A673 (cell line): ENCODE results near the gene FBLN5. TPM values are rescaled to one million over a fixed set of nuclear protein-coding genes. Genes with fewer than 3 reads are reported as not detected.

Experiments
- BruUV-seq: library from RNA; stranded (reverse); fragments of 400-500 nt; replicated peaks from 2 replicates; lab custom pipeline; 2021; lab: Mats Ljungman, UMichigan
- CTCF ChIA-PET: fragments of 300-600 bp; sonication (Branson Sonifier 250); formaldehyde crosslinking; loops from one replicate; lab custom pipeline; 2022; ENCODE audit warnings: antibody characterized with exemption; lab: Charles Lee
- POLR2A ChIA-PET: fragments of 300-600 bp; sonication (Branson Sonifier 250); formaldehyde crosslinking; loops from one replicate; lab custom pipeline; 2022; ENCODE audit warnings: antibody characterized with exemption; ENCODE audit not compliant: low non-redundant PET; lab: Charles Lee
- DNase-seq: peaks from one replicate; pipeline ENCODE4 v3.0.0-alpha.2; 2015; ENCODE audit warnings: low spot score
- H3K27ac ChIP-seq: fragments of 200-600 bp; sonication (generic); 2 replicates; pipeline ENCODE4 v1.5.1; 2016; ENCODE audit warnings: mixed run types, low read depth, mild to moderate bottlenecking, mixed read lengths, antibody characterized with exemption, low read length; ENCODE audit not compliant: poor library complexity, severe bottlenecking
- H3K27me3 ChIP-seq: fragments of 200-600 bp; sonication (generic); replicated peaks from 2 replicates; pipeline ENCODE4 v1.6.1; 2017; ENCODE audit warnings: mixed run types, low read depth, mild to moderate bottlenecking, mixed read lengths, antibody characterized with exemption, low read length; ENCODE audit not compliant: insufficient read depth, poor library complexity
- H3K36me3 ChIP-seq: fragments of 200-600 bp; sonication (generic); 2 replicates; pipeline ENCODE4 v1.6.1; 2016; ENCODE audit warnings: mixed run types, mild to moderate bottlenecking, mixed read lengths, antibody characterized with exemption, low read length; ENCODE audit not compliant: insufficient read depth, poor library complexity, severe bottlenecking
- H3K4me1 ChIP-seq: fragments of 200-600 bp; sonication (generic); 2 replicates; pipeline ENCODE4 v1.6.1; 2017; ENCODE audit warnings: mixed run types, mild to moderate bottlenecking, mixed read lengths, antibody characterized with exemption, low read length; ENCODE audit not compliant: insufficient read depth, poor library complexity, severe bottlenecking
- H3K4me3 ChIP-seq: fragments of 200-600 bp; sonication (generic); 2 replicates; pipeline ENCODE4 v1.5.1; 2016; ENCODE audit warnings: low read depth, mixed run types, mild to moderate bottlenecking, mixed read lengths, low read length; ENCODE audit not compliant: poor library complexity, severe bottlenecking
- H3K9me3 ChIP-seq: fragments of 200-600 bp; sonication (generic); 2 replicates; pipeline ENCODE4 v1.6.1; 2016; ENCODE audit warnings: mixed run types, low read depth, mild to moderate bottlenecking, mixed read lengths, antibody characterized with exemption, low read length; ENCODE audit not compliant: poor library complexity, severe bottlenecking
- EZH2 ChIP-seq: fragments of 200-600 bp; sonication (generic); IDR thresholded peaks from 2 replicates; pipeline ENCODE4 v1.6.1; 2017; ENCODE audit warnings: borderline replicate concordance, low read depth, mild to moderate bottlenecking, mixed read lengths, antibody characterized with exemption, low read length; ENCODE audit not compliant: poor library complexity, severe bottlenecking
- intact Hi-C: fragments of 100-400 bp; cut with micrococcal nuclease; formaldehyde crosslinking; loops from one replicate; pipeline ENCODE4 v1.10.0; 2022; ENCODE audit not compliant: unreplicated experiment
- total RNA-seq: library from RNA; stranded (reverse); gene quantifications from 2 replicates; pipeline ENCODE4 v1.2.3, GENCODE V29; 2021
- TF ChIP-seq, protein P1 (sequence below): fragments of 300-800, 200-600 bp; sonication (generic); conservative IDR thresholded peaks from 2 replicates; pipeline ENCODE4 v1.5.1; 2017; ENCODE audit warnings: low read depth, mild to moderate bottlenecking, antibody characterized with exemption, low read length, moderate library complexity, mixed read lengths

FBLN5 gene
- total RNA-seq, 1 experiment from 2014 or later = 10.7 TPM

DNA sequence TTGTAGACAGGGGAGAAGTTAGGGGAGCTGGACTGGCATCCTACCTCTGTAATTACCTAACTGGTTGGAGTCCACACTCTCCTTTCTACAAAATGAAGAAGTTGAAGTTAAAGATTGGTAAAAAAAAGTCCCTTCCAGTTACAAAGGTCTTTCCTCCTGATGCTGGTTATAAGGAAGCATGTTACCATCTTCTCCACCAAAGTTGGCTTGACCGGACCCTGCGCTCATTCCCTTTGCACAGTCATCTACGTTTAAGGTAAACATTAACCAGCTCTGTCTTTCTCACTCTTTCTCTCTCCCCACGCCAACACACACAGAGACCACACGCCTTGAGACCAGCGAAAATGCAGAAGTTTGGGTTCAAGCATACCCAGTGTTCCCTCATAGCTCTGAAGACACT, 11.9 kb downstream of the FBLN5 start:
- Histone ChIP-seq H3K27ac (no peak overlapping the region), H3K36me3 (no peaks in the 10 kb centered on the region), H3K4me3 (no peak overlapping the region), H3K4me1 (no peaks in the 10 kb centered on the region), H3K27me3 (no peaks in the 10 kb centered on the region), H3K9me3 (no peaks in the 10 kb centered on the region)
- TF ChIP-seq, protein P1, sequence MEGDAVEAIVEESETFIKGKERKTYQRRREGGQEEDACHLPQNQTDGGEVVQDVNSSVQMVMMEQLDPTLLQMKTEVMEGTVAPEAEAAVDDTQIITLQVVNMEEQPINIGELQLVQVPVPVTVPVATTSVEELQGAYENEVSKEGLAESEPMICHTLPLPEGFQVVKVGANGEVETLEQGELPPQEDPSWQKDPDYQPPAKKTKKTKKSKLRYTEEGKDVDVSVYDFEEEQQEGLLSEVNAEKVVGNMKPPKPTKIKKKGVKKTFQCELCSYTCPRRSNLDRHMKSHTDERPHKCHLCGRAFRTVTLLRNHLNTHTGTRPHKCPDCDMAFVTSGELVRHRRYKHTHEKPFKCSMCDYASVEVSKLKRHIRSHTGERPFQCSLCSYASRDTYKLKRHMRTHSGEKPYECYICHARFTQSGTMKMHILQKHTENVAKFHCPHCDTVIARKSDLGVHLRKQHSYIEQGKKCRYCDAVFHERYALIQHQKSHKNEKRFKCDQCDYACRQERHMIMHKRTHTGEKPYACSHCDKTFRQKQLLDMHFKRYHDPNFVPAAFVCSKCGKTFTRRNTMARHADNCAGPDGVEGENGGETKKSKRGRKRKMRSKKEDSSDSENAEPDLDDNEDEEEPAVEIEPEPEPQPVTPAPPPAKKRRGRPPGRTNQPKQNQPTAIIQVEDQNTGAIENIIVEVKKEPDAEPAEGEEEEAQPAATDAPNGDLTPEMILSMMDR = no peak
- TF ChIP-seq EZH2 = no peak
- DNase-seq = no peak
- intact Hi-C loops = no loop called here
- ChIA-PET POLR2A (no interaction called here), CTCF (no interaction called here)
- BruUV-seq = no TSS peak

DNA sequence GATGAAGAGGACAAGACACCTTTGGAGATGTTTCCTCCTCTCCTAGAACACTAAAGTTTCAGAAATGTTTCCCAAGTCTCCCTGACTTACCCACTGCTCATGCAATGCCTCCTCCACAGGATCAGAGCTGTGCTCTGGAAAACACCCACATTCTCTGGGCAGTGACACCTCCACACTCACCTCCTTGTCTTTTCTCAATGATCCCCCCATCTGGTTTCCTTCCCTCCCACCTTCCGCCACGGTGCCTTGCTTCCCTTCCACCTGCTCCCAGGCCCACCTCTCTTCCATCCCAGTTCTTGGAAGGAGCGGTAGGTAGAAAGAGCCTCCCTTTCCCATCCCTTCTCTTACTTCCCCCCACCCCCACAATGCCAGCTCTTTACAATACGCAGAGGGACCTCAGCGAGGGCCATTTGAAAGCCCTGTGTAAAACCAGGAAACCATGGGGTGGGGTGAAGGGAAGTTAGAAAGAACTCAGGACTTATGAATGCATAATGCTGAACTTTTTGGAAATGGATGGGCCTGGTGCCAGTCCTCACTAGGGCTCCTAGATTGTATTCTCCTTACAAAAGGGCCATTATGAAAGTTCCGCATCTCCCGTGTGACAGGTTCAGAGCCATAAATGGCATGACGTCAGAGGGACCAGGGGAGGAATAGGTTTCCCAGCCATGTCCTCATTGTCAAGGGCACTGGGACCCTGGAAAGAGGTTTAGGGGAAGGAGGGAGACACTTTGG, 12.8 kb downstream of the FBLN5 start:
- no TSS peak for BruUV-seq
- ChIA-PET POLR2A (no interaction called here), CTCF (no interaction called here)
- Histone ChIP-seq H3K4me3 (no peak overlapping the region), H3K9me3 (no peaks in the 10 kb centered on the region), H3K4me1 (no peaks in the 10 kb centered on the region), H3K36me3 (no peaks in the 10 kb centered on the region), H3K27me3 (no peaks in the 10 kb centered on the region), H3K27ac (no peak overlapping the region)
- no peak for DNase-seq
- no peak for TF ChIP-seq EZH2
- TF ChIP-seq, protein P1 = no peak
- intact Hi-C loops = no loop called here

DNA sequence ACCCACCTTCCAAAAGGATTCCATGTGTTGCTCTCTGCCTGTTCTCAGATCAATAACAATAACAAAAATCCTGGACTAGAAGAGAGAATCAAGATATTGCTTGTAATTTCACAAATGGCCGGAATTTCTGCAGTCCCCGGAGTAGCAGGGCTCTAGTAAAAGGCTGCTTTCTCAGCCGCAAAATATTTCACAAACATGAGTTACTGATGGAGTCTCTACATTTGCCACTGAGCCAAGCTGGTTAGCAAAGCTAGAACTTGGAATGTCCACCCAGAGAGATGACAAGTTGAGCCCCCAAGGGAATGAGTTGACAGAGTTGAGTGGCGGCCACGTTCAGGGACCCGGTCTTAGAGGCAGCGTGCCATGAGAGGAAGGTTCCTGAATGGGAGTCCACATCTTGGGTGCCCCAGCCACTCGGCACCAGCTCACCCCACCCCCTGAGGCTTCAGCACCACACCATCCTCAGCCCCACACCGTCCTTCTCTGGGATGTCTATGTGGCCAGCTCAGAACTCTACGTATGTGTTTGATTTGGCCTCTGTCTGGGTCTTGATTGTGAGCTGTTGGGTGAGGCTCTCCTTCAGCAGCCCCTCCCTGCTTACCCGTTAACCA, 15.9 kb downstream of the FBLN5 start:
- no peaks in the 10 kb centered on the region for H3K36me3 ChIP-seq
- H3K27me3 ChIP-seq = no peaks in the 10 kb centered on the region
- H3K27ac ChIP-seq = no peak overlapping the region
- TF ChIP-seq EZH2 = no peak
- TF ChIP-seq, protein P1 = no peak
- ChIA-PET CTCF (no interaction called here), POLR2A (no interaction called here)
- intact Hi-C loops = no loop called here
- DNase-seq = no peak
- no peaks in the 10 kb centered on the region for H3K9me3 ChIP-seq
- H3K4me1 ChIP-seq = no peaks in the 10 kb centered on the region
- H3K4me3 ChIP-seq = no peak overlapping the region
- BruUV-seq = no TSS peak
